RWPE2 (cell line): ENCODE measurements around the gene DRICH1.

Experiments used
- ATAC-seq: fragments of 200-7000 bp; cut with Tn5 transposase; 3 replicates; pipeline ENCODE4 v1.9.1; 2021; ENCODE audit warnings: low read depth
- DNase-seq: peaks from one replicate; pipeline ENCODE4 v3.0.0-alpha.2; 2020; ENCODE audit warnings: low spot score
- H3K27ac ChIP-seq: fragments of 450-650 bp; 2 replicates; pipeline ENCODE4 v1.5.1; 2017; ENCODE audit warnings: mild to moderate bottlenecking; ENCODE audit not compliant: poor library complexity, severe bottlenecking
- H3K27me3 ChIP-seq: fragments of 250-450 bp; sonication (Bioruptor Pico); 2 replicates; pipeline ENCODE4 v1.5.1; 2021; ENCODE audit warnings: mild to moderate bottlenecking, moderate library complexity; ENCODE audit not compliant: insufficient read depth, poor library complexity, severe bottlenecking
- H3K36me3 ChIP-seq: fragments of 250-450 bp; sonication (Bioruptor Pico); 2 replicates; pipeline ENCODE4 v1.5.1; 2020; ENCODE audit warnings: low read depth, mild to moderate bottlenecking, moderate library complexity
- H3K4me1 ChIP-seq: fragments of 250-450 bp; sonication (Bioruptor Pico); 2 replicates; pipeline ENCODE4 v1.5.1; 2021; ENCODE audit warnings: mild to moderate bottlenecking, moderate library complexity; ENCODE audit not compliant: insufficient read depth, poor library complexity, severe bottlenecking
- H3K4me3 ChIP-seq: fragments of 250-450 bp; sonication (Bioruptor Pico); 2 replicates; pipeline ENCODE4 v1.5.1; 2021; ENCODE audit warnings: mild to moderate bottlenecking, moderate library complexity; ENCODE audit not compliant: severe bottlenecking
- H3K9me3 ChIP-seq: fragments of 250-450 bp; sonication (Bioruptor Pico); 2 replicates; pipeline ENCODE4 v1.5.1; 2021; ENCODE audit warnings: mild to moderate bottlenecking, moderate library complexity; ENCODE audit not compliant: severe bottlenecking
- TF ChIP-seq, protein P1 (sequence below): fragments of 450-650 bp; IDR thresholded peaks from one replicate; pipeline ENCODE4 v1.5.1; 2017; ENCODE audit warnings: mild to moderate bottlenecking, moderate library complexity; ENCODE audit not compliant: poor library complexity, severe bottlenecking

Gene DRICH1

DNA sequence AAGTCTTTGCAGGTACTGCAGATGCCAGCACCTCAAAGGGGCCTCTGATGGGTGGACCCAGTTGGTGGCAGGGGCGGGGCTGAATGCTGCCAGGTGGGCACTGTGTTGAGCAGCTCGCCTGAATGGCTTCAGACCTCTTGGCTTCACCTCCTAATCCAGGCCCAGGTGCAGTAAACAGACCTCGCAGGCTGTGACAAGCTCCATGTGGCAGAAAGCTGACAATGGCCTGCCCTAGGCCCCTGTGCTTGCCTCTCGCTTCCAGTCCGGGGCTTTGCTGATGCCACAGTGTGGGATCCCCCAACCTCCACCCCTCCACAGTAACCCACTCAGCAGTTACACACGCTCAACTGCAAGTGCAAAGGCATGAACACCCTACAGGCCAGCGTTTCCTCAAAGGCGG lies 61.4 kb downstream of the DRICH1 start:
- H3K27me3 ChIP-seq, result peaks cover 18% of the 10 kb centered on the region
- ATAC-seq (no peak), DNase-seq (no peak)
- no peaks in the 10 kb centered on the region for H3K36me3 ChIP-seq
- TF ChIP-seq, protein P1, sequence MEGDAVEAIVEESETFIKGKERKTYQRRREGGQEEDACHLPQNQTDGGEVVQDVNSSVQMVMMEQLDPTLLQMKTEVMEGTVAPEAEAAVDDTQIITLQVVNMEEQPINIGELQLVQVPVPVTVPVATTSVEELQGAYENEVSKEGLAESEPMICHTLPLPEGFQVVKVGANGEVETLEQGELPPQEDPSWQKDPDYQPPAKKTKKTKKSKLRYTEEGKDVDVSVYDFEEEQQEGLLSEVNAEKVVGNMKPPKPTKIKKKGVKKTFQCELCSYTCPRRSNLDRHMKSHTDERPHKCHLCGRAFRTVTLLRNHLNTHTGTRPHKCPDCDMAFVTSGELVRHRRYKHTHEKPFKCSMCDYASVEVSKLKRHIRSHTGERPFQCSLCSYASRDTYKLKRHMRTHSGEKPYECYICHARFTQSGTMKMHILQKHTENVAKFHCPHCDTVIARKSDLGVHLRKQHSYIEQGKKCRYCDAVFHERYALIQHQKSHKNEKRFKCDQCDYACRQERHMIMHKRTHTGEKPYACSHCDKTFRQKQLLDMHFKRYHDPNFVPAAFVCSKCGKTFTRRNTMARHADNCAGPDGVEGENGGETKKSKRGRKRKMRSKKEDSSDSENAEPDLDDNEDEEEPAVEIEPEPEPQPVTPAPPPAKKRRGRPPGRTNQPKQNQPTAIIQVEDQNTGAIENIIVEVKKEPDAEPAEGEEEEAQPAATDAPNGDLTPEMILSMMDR, result no peak
- H3K9me3 ChIP-seq, result no peaks in the 10 kb centered on the region
- no peak overlapping the region for H3K4me3 ChIP-seq
- no peaks in the 10 kb centered on the region for H3K4me1 ChIP-seq
- H3K27ac ChIP-seq, result no peak overlapping the region

DNA sequence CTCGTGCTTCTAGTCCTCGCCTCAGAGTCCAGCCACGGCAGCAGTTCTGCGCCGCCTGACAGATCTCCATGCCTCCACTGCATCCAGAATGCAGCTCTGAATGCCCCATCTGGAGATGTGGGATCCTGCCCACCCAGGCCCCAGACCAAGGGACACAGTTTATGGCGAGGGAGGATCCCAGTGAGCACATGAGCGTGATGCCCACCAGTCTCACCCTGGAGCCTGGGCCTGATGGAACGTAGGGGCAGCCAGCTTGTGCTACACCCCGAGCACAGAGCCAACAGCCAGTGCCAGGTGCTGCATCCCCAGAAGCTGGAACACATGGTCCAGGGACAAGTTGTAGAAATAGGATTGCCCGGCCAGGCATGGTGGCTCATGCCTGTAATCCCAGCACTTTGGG lies 62.4 kb downstream of the DRICH1 start:
- H3K27me3 ChIP-seq, result peaks cover 26% of the 10 kb centered on the region
- H3K4me3 ChIP-seq, result no peak overlapping the region
- no peak overlapping the region for H3K27ac ChIP-seq
- no peaks in the 10 kb centered on the region for H3K9me3 ChIP-seq
- no peaks in the 10 kb centered on the region for H3K4me1 ChIP-seq
- DNase-seq (no peak), ATAC-seq (no peak)
- H3K36me3 ChIP-seq, result no peaks in the 10 kb centered on the region
- TF ChIP-seq, protein P1, result no peak

DNA sequence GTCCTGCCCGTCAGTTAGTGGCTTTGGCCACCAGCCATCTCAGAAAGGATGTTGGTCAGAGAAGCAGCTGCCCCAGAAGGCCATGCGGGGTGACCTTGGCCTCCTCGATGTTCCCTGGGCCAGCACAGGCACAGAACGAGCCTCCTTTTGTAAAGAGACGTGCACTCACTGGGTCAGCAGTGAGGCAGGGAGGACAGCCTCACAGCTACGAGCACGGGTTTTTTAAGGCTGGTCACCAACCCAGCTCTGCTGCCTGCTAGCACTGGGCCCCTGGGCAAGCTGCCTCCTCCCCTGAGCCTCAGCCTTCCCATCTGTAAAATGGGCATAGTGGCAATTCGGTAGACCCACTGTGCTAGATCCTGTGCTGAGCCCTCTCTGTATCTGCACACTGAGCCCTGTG lies 62.8 kb downstream of the DRICH1 start:
- TF ChIP-seq, protein P1, result no peak
- no peak overlapping the region for H3K27ac ChIP-seq
- DNase-seq (no peak), ATAC-seq (no peak)
- no peaks in the 10 kb centered on the region for H3K9me3 ChIP-seq
- H3K27me3 ChIP-seq, result peaks cover 29% of the 10 kb centered on the region
- H3K4me3 ChIP-seq, result no peak overlapping the region
- H3K4me1 ChIP-seq, result no peaks in the 10 kb centered on the region
- H3K36me3 ChIP-seq, result no peaks in the 10 kb centered on the region

DNA sequence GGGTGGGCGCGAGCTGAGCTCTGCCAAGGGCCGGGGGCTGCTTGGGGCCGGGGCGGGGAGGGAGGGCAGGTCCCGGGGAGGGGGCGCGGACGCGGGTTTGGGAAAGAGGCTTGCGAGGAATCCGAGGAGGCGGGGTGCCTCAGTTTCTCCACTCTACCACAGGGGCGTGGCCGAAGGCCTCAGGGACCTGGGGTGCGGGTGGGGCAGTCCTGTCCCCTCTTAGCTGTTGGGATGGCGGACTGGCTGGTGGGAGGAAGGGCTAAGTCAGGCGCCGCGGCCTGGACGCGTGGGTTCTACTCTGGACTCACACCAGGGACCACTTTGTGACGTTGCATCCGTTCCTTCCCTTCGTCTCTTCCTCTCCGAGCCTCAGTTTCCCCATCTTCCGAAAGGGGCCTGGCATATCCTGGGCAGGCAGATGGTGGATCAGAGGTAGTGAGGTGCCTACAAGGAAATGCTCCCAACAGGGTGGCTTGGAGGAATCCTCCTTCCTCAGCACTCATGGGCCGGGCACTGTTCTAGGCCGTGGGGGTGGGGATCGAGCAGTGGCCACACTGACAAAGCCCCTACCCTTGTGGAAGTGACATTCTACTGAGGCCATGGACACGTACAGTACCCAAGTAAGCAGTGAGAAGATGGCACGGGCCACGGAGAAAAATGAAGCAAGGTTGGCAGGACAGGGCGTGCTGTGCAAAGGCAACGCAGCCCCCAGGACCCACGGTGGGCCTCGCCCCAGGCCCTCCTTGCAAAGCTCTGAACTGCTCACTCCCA lies 65.2 kb downstream of the DRICH1 start:
- H3K9me3 ChIP-seq, result no peaks in the 10 kb centered on the region
- TF ChIP-seq, protein P1, result no peak
- DNase-seq, result no peak
- H3K27me3 ChIP-seq, result peaks cover 29% of the 10 kb centered on the region
- ATAC-seq, result no peak
- H3K27ac ChIP-seq, result no peak overlapping the region
- no peak overlapping the region for H3K4me3 ChIP-seq
- H3K36me3 ChIP-seq, result no peaks in the 10 kb centered on the region
- no peaks in the 10 kb centered on the region for H3K4me1 ChIP-seq

DNA sequence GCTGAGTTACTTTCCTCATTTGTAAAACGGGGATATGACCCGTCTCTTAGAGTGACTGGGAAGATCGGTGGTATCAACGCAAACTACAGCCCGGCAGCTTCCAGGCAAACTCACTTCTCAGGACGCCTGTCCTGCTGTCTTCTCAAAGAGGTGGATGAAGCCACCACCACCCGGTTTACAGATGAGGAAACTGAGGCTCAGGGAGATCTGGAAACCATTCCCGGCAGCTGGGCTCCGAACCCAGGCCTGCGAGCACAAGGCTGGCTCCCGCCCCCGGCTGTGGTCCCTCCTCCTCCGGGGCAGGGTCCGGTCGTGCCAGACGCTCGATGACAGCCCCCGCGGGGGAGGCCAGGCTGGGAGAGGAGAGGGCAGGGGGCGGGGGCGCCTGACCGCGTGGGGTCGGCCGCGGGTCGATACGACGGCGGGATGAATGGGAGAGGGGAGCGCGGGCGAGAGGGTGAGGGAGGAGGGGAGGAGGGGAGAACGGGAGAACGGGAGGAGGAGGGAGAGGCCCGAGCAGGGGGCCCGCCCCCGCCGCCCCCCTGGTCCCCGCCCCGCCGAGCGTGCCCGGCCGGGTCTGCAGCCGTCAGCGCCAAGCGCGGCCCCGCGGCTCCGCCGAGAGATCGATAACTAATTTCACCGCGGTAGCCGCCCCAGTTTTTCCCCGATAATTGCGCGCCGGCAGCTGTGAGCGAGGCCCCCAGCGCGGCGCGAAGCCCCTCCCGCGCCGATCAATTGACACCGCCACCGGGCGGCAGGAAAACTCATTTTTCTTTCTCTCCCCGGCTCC lies 66.0 kb downstream of the DRICH1 start:
- TF ChIP-seq, protein P1, result no peak
- Histone ChIP-seq H3K27me3 (peaks cover 29% of the 10 kb centered on the region), H3K27ac (no peak overlapping the region), H3K4me3 (no peak overlapping the region), H3K36me3 (no peaks in the 10 kb centered on the region), H3K4me1 (no peaks in the 10 kb centered on the region), H3K9me3 (no peaks in the 10 kb centered on the region)
- ATAC-seq, result no peak
- no peak for DNase-seq
